SH-SY5Y (cell line): ENCODE measurements around the gene RRAS2.

Experiments
- GATA2 ChIP-seq: IDR thresholded peaks from 2 replicates; pipeline ENCODE4 v1.6.1; 2011; ENCODE audit warnings: mild to moderate bottlenecking, low read depth, low read length
- GATA3 ChIP-seq: IDR thresholded peaks from 2 replicates; pipeline ENCODE4 v1.6.1; 2011; ENCODE audit warnings: low read depth, mild to moderate bottlenecking, low read length, moderate library complexity

RRAS2 gene

DNA sequence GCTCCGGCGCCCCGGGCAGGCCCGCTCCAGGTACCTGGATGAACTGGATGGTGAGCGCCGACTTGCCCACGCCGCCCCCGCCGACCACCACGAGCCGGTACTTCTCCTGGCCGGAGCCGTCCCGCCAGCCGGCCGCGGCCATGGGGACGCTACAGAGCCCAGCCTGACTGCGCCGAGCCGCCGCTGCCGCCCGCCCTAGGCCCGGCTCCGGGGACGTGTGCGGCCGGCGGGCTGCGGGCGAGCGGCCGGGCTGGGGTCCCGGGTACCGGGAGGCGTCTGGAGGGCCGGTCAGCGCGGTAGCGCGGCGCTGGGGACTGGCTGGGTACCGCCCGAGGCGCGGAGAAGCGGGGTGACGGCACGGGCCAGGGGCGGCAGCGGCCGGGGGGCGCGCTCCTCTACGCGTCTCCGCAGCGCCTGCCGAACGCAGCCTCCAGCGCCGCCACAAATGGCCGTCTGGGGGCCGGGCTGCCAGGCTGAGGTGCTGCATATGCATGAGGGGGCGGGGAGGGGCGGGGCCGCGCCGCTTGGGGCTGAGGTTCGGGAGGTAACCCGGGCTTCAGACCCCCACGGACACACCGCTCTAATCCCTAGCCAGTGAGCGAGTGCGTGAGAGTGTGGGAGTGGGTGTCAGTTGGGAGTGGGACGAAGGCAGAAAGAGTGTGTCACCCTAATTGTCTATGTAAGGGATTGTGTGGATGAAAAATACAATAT, at the start of gene RRAS2:
Gene RRAS2 (minus strand): TSS at position 455 of the 711 bp plus-strand sequence. CDS start 313 bp downstream, at position 142.
- TF ChIP-seq GATA3, result no peak

- TF ChIP-seq GATA2, result no peak
- no peak for TF ChIP-seq GATA3
Observed at GRCh38 chr11:14408612-14409011, 49.6 kb upstream of the RRAS2 start.

DNA sequence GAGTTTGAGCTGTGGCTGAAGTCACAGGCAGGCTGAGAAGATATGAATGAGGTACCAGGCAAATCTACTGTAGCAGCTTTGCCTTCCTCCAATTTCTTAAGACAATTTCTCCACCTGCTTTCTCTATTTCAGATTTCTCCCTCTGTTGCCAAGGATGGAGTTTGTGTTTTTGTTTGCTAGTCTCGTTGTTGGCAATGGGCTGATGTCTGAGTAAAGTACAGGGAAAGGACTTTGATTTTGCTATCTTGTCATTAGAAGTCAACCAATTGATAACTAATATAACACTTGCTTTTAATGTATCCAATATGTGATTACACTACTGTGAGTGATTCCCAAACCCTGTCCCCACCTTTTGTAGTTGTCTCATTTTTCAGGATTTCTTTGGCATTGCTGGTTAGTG, 40.1 kb upstream of the RRAS2 start:
- TF ChIP-seq GATA3, result no peak
- TF ChIP-seq GATA2, result no peak

- no peak for TF ChIP-seq GATA2
- no peak for TF ChIP-seq GATA3
Observed at GRCh38 chr11:14396273-14396672, 37.3 kb upstream of the RRAS2 start.

DNA sequence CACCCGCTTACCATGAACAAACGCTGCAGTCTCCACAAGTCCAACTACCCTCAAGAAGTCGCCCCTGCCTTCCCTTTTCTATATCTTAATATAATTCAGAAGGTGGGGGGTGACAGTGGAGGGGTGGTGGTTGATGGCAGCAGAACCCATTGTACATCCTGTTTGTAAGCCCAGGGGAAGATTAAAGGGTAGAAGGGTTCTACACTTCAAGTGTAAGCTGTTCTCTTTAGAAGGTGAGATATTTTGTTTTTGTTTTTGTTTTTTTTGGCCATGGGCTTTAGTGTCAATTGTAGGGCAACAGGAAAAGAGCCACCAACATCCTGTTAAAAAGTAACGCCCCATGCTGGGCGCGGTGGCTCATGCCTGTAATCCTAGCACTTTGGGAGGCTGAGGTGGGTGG, 34.9 kb upstream of the RRAS2 start:
- TF ChIP-seq GATA3, result no peak
- TF ChIP-seq GATA2, result no peak

DNA sequence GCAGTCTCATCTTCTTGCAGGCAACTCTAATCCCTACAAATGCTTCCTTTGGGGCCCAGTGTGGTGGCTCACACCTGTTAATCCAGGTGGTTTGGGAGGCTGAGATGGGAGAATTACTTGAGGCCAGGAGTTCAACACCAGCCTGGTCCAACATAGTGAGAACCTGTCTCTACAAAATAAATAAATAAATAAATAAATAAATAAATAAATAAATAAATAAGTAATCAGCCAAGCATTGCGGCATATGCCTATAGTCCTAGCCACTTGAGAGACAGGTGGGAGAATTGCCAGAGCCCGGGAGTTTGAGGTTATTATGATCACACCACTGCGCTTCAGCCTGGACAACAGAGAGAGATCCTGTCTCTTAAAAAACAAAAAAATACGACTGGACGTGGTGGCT, 34.1 kb upstream of the RRAS2 start:
- no peak for TF ChIP-seq GATA2
- TF ChIP-seq GATA3, result no peak

DNA sequence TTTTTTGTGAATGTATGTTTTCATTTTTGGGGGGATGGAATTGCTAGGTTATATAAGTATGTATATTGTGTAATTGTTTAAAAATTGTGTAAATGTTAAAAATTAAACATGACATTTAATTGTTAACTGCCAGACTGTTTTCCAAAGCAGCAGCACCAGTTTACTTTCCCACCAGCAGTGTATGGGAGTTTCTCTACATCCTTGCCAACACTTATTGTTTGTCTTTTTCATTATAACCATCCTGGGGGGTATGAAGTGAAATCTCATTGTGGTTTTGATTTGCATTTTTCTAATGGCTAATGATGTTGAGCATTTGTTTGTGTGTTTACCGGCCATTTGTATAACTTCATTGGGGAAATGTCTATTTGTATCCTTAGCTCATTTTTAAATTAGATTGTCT, 31.7 kb upstream of the RRAS2 start:
- TF ChIP-seq GATA3 (no peak), GATA2 (no peak)

- no peak for TF ChIP-seq GATA2
- TF ChIP-seq GATA3, result no peak
Observed at GRCh38 chr11:14388352-14388751, 29.4 kb upstream of the RRAS2 start.

DNA sequence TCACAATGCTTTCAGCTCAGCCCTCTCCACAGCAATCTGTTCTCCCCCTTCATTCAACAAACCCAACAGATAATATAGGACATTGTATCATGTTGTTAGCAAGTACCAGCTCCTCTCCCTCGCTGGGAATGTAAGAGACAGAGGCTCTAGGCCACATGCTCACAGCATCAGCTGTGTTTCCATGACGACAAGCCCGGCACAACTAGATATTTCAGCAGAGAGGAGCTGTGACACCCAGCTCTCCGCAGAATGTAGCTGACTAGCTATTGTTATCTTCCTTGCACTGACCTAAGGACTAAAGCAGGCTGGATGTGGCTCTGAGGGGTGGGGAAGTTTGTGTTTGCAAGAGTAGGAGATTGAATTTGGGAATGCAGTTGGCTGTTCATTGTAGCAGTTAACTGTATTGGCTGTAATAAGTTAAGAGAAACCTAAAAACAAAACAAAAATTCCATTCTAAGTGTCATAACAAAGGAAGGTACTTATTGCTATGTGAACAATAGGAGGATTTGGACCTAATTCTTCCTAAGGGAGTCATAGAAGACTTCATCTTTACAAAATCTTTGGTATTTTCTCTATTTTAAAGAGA, 28.0 kb upstream of the RRAS2 start:
- TF ChIP-seq GATA3 (no peak), GATA2 (no peak)

- TF ChIP-seq GATA3 (no peak), GATA2 (no peak)
Observed at GRCh38 chr11:14386081-14386480, 27.1 kb upstream of the RRAS2 start.

DNA sequence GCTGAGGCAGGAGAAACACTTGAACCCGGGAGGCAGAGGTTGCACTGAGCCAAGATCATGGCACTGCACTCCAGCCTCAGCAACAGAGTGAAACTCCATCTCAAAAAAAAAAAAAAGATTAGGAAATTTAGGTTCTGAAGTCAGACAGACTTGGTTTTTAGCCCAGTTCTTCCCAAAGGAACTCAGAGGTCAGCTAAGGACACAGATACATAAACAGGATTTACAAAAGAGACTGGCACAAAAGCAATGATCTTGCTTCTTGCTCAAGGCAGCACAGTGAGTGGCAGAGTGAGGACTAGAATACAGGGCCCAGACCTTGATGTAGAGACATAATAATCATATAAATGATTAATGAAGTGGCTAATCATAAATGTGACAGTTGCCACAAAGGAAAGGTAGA, 25.4 kb upstream of the RRAS2 start:
- TF ChIP-seq GATA2 (no peak), GATA3 (no peak)

DNA sequence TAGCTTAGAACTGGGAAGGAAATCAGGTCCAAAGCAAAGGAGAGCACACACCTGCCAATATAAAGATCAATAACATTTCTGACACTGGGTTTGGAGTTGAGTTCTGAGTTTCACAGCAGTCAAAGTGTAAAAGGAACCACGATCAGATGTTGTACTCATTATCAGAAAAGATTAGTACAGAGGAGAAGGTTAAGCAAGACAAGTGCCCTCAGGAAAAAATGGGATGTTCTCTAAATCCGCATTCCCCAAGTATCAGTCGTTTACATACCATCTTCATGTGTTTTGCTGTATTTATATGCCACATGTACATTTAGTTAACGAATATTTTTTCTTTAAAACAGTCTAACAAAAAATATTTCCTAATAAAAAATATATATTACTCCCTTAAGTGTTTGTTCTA, 23.0 kb upstream of the RRAS2 start:
- no peak for TF ChIP-seq GATA2
- no peak for TF ChIP-seq GATA3

DNA sequence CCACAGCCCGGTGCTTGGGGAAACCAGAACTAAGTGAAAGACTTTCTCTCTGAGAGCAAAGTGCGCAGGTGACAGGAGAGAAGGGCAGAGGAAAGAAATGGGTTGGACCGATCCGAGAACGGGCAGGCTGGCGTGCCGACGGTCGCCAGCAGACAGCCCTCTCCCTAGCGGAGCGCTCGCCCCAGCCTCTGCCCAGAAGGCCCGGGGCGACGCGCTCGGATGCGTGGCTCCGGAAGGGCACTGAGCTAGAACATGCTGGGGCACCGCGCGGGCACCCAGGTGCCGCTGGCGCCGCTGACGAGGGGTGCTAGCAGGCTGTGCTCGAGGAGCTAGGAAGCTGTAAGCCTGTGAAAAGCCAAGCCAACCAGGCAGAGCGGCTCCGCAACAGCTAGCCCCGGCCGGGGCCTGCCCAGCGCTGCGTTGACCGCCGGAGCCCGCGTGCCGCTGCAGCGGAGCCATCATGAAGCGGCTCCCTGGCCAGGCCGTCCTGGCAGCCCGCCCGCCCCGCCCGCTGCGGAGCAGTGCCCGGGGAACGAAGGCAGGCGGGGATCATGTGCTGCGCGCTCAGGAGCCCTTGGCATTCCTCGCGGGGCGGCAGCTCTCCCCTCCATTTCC, 22.1 kb upstream of the RRAS2 start:
- no peak for TF ChIP-seq GATA2
- no peak for TF ChIP-seq GATA3

GRCh38 chr11:14380125-14380936, 21.3 kb upstream of the RRAS2 start:
- TF ChIP-seq GATA3 (no peak), GATA2 (no peak)
